SW480 (cell line): ENCODE measurements around the gene CFAP141.
"Not testable (repeated sequence)": the region's sequence is repeated elsewhere in the genome, so short reads cannot be mapped to it uniquely, and the experiment has no call there.

Experiments
- DNase-seq: peaks from one replicate; pipeline ENCODE4 v3.0.0-alpha.2; 2016; ENCODE audit warnings: low spot score

The CFAP141 gene

DNA sequence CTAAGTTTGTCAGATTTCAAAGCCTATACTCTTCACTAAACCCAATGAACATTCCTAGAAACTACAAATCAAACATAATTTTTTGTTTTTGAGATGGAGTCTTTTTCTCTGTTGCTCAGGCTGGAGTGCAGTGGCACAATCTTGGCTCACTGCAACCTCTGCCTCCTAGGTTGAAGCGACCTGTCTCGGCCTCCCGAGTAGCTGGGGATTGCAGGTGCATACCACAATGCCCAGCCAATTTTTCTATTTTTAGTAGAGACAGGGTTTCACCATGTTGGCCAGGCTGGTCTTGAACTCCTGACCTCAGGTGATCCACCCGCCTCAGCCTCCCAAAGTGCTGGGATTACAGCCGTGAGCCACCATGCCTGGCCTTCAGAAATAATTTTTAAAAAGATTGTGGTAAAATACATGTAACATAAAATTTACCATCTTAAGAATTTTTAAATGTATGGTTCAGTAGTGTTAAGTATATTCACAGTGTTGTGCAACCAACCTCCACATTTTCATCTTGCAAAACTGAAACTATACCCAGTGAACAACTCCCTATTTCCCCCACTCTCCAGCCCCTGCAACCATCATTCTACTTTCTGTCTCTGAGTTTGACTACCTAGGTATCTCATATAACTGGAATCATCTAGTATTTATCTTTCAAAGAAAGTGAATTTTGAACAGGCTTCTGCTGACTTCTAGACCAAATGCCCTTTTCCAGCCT lies 2.7 kb upstream of the CFAP141 start:
- DNase-seq, result no peak

DNA sequence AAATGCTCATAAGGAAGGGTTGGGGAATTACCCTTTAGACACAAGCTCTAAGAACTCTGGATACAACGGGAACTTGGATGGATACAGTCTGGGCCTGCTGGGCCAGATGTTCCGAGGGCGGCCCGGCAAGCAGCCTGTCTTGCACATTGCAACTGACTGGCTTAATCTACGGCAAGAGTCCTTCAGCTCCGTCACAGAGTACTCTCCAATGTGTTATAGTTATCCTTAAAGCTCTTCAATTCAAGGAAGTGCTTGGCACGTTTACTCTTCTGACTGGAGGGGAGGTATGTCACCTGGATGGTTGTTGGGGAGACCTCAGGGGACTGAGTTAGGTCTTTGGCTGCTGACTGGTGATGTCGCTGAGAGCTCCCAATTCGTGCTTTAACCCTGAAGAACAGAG lies 1.1 kb upstream of the CFAP141 start:
- no peak for DNase-seq

DNA sequence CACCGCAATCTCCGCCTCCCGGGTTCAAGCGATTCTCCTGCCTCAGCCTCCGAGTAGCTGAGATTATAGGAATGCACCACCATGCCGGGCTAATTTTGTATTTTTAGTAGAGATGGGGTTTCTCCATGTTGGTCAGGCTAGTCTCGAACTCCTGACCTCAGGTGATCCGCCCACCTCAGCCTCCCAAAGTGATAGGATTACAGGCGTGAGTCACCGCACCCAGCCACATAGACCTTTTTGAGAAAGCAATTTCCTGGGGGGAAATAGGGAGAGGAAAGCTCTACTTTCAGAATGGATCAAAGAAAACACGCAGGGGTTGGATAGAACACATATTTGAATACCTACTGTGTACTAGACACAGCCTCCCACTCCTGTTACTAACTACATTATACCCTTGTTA lies 355 bp downstream of the CFAP141 start:
- not testable (repeated sequence) for DNase-seq

DNA sequence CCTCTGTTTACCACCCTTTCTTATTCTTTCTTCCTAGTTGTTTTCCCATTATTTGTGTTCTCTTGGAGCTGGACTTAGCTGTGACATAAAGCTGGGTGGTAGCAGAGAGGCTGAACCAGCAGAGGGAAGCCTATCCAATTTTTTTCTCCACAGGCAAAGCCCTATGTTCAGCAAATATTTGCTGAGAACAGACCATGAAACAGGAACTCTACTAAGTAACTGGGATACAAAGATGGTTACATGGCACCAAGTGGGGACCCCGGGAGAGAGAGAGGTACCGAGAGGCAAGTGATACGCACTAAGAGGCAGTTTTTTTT lies 6.6 kb downstream of the CFAP141 start:
- no peak for DNase-seq

DNA sequence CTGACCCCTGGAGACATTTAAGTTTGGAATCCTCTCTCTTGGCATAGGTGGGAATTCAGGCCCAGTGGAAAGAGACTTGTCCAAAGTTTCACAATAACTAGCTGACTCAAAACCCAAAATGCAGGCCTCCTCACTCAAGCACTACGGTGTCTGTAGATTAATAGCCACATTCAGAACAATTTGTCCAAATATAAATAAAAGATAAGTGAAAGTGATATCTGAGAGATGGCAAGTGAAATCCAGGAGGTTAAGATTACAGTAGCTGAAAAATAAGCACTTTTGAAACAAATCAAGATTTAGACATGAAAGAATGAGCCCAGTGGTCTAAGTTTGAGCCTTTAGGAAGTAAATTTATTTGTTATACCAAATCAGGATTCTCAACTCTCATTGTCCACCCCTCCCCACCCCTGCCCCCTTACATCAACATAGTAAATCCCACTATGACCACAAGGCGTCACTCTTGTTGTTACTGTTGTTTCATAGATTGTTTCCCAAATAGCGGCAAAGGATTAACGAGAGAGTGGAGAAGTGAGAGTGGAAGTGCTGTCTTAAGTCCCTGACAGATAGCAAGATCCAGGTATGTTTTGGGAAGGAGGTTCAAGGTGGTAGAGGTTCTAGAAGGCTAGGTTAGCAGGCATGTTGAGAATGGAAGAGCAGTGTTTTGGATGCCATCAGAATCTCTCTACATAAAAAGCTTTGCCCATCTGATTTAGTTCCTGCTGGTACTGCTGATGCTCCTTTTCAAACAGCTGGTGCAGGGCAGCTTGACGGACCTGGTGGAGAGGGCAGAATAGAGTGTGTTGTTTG lies 7.2 kb downstream of the CFAP141 start:
- peak; percentile 56 for DNase-seq

DNA sequence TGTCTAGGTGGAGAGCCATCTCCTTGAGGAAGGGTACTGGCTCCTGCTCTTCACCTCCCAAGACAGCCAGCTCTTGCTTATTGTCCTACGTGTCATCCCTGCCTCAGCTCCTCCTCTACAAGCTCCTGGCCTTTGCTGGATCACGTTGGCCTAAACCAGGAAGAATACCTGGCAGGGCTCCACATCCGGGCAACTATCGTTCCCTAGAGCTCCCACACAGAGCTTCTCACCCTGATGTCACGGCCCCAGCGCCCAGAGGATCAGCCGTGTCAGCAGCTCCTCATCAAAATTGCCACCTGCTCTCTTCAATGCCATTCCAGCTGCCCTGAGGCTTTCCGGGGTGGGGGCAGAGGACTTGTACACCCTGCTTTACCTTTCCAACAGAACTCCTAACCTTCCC lies 12.3 kb downstream of the CFAP141 start:
- DNase-seq, result peak; percentile 59

DNA sequence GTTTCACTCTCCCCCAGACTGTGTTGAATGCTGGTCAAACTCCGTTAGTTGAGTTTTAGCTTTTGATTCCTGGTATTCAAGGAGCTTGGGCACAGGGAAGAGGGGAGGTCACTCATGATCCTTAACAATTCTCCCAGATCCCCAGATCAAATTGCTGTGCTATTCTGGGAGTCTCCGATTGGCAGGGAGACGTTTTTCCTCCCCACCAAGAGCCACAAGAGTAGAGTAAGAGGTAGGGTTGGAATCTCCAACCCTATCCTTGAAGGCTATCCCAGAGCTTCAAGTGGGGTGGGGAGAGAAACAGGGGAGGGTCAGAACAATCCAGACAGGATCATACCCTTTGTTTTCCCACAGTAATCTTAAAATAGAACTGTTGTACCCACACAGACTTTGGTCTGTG lies 13.7 kb downstream of the CFAP141 start:
- DNase-seq, result no peak

DNA sequence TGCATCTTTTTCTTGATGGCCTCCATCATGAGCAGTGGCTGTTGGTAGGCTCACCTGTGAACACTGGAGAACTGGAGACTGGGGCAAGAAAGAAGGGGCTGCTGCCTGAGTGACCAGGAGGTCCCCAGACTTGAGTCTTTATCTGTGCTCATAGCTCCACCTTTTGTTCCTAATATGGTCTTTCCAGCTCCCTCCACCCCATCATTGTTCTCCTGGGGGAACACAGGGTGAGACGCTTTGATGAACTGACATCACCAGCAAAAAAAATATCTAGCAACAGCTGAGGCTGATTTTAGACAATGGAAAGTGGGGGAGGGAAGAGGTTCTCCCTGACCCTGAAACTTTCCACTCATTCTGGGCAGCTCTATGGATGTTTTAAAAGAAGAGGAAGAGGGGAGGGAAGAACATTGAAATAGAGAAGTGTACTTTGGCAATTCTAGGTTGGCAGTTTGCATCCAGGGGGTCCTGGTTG lies 14.1 kb downstream of the CFAP141 start, which contains the start of gene TPM3:
TSS of gene TPM3 (minus strand) at position 111 of the 472 bp plus-strand sequence. CDS start at position 29, 82 bp downstream.
- no peak for DNase-seq

DNA sequence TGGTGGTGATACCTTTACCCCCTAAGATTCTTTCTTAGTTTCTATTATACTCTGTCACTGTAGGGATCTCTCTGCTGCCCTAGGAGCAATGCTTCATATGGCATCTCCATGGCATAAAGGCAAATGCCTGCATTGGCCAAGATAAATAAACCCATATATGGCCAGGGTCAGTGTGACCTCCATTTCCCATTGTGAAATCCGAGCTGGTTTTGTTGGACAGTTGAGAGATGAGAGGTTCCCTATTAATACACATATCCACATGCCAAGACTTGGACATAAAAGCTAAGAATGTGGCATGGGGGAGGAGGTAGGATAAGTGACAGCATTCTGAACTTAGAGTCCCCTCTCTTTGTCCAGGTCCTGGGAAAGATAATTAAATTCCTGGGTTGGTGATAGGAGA lies 15.6 kb downstream of the CFAP141 start:
- no peak for DNase-seq

DNA sequence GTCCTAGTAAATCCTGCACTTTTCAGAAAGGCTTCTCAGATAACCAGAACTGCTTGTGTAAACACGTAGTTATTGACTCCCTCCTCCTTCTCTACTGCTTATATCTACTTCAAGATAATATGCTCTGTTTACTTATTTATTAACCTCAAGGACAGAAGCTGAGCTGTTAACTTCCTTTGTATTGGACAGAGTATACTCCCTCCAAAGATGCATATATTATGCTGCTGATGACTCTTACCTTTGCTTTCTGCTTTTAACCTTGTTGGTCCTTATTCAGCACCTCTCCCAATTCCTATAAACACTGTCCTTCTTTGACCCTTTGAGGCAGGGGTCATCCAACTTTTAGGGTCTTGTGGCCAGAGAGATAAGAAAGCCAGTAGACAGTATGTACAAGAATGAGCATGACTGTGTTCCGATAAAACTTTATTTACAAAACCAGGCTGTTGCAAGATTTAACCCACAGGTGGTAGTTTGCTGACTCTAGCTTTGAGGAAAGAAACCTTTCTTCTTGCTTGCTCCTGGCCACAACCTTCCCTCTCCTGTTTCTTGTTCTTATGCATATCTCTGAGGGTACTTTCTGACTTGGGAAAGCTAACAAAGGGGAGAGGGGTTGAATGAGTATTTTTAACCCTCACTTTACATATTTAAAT lies 19.2 kb downstream of the CFAP141 start:
- no peak for DNase-seq

DNA sequence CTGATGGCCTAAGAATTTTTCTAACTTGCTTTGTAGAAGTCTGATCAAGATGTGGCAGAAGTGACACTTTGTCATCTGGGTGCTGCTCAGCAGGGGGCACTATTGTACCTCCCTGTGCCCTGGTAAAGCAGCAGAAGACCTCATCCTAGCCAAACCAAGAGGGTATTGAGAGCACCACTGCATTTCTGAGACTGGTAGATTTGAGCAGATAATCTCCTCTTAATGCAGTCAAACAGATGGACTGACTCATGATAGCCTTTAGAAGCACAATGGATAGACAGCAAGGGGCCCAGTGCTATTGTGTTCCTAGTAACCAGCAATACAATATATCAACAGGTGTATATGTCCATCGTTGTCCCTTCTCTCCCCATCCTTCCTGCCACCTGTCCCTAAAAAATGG lies 20.0 kb downstream of the CFAP141 start:
- peak; percentile 42 for DNase-seq

DNA sequence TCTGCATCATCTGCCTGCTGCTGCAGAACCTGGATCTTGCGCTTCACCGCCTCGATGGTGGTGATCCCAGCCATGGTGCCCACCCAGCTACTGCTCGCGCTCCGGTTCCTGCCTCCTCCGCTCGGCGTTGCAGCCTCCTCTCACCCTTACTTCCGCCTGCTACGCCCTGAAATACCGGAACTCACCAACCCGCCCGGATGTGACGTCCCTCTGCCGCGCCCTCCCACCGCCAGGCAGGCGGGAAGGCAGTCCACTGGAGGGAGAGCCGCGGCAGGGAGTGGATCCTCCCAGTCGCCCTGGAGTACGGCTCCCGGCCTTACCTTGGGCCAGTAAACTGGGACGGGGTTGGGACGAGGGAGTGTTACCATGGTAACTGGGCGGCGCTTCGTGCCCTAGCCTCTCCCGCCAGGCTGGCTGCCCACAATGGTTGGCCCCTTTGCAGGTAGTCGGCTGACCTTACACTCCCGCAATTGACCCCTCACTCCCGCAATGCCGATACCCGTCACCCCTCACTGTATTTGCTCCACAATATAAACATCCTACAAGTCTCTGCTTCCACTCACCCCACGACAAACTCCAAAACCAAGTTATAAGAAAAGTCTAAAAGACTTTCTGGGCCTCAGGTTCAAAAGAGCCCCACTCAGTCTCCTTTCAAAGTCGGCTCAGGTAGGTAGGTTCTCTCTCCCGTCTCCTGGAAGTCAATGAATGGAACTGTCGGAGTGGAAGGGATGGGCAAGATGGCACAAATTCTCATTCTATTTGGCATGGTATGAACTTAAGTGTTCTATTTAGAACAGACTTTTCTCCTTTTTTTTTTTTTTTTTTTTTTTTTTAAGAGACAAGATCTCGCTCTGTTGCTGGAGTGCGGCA lies 22.9 kb downstream of the CFAP141 start:
- peak; percentile 98 for DNase-seq

DNA sequence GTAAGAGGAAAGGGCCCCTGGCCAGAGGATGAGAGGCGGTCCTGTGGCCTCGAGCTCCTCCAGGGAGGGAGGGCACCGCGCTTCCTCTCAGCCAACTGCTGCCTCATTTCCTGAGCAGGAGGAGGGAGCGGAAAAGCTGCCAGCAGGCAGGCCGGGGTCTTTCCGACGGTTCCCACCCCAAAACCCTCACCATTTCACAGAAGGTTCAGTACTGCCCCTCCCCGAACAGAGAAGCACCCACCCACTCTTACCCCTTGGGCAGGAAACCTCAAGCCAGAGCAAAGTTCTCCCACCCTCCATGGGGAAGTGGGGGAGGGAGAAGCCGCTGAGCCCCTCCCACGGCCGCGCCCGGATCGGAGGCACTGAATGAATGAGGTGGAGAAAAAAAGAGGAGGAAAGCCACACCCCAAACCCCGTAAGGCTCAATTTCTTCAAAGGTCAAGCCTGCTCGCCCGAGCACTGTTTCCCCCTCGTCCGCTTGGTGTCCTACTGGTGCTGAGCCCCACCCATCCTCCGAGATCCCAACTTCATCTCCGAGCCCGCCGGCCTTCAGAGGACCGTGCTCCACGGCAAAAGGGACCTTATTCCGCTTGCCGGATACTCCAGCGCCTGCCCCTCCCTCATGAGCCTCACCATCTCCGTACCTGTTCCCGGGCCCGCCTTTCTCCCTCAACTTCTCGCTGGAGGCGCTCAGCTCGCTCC lies 23.6 kb downstream of the CFAP141 start:
- DNase-seq, result peak; percentile 74

DNA sequence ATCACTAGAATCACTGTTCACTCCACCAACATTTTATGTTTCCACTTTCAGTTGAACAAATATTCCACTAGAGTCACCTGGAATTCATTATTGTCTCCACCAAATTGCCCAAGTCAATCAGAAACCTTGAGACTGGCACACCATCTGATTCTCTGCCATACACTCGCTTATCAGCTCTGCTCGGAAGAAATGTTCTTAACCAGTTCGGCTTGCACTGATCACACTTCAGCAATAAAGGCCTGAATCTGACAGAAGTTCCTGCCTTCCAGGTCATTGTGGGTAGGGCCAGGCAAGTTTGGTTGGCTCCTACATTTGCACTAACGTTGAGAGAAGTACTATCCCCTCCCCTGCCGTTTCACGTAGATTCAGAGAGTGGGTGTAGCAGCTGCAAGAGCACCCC lies 24.2 kb downstream of the CFAP141 start:
- DNase-seq, result no peak

DNA sequence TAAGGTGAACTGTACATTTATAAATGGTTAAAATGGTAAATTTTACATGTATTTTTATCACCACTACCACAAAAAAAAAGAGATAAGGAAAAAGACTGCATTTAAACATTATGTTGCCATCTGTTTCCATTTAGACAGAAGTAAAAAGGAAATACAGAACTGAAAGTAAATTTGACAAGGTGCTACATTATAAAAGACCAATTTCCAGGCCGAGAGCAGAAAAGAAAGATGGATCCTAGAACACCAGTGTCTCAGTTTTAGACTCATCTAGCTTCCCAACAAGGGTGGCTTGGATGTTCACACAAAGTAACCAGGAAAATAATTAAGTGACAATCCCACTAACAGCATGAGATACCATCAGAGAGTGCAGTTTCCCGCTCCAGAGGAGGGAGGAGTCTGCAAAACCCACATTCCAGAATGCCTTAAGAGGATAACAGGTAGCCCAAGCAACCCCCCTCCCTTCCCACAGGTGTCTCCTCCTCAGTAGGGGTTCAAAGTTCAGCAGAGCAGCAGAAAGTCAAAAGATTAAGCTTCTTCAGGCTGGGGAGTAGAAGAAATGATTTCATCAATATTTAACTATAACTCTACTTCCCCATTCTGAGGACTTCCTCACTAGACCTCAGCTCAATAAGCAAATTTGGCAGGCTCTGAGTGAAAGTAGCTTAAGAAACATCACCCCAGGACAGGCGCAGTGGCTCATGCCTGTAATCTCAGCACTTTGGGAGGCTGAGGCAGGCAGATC lies 26.0 kb downstream of the CFAP141 start:
- no peak for DNase-seq

DNA sequence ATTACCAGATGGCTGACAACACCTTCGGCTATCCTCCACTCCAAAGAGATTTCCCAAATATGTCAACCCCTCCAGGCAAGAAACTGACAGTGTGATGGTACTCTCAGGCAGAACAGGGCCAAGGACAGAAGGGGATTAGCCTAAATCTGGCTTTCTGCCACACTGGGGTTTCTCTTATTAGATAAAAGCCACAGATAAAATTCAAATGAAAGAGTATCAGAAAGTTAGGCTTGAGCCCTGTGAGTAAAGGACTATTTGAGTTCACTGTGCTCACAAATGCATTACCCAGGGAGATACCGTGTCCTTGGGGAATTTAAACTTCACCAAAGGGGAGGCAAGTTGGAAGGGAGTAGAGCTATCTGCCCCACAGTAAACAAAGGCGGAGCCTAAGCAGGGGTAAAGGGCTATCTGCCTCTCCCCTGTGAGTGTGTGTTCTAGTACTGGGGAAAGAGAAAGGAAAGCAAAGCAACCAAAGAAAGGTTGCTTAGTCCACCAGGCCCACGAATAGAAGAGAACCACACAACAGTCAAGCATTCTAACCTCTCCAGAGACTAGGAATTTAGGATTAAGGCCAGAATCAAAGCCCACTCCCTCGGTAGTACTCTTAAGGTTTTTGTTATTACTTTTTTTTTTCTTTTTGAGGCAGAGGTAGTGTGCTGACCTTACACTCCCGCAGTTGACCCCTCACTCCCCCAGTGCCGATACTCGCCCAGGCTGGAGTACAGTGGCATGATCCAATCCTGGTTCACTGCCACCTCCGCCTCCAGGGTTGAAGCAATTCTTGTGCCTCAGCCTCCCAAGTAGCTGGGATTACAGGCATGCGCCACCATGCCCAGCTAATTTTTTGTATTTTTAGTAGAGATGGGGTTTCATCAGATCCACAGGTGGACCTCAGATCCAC lies 27.0 kb downstream of the CFAP141 start:
- DNase-seq, result no peak

DNA sequence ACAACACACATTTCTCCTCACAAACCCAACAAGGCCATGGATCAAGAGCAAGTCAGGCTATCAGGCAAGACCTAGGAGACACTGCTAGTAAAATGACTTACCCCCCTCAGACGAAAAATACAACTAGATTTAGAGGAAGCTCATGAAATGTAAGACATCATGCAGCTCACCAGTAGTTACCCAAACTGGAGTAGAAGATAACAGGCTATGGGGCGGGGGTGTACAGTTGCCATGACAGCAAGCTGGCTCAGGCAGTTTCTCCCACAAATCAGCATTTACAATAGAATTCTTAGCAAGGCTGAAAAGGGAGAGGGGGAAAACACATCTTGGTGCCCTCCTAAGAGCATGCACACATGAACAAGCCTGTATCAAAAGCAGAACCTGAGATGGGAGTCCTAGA lies 28.1 kb downstream of the CFAP141 start:
- DNase-seq, result no peak

DNA sequence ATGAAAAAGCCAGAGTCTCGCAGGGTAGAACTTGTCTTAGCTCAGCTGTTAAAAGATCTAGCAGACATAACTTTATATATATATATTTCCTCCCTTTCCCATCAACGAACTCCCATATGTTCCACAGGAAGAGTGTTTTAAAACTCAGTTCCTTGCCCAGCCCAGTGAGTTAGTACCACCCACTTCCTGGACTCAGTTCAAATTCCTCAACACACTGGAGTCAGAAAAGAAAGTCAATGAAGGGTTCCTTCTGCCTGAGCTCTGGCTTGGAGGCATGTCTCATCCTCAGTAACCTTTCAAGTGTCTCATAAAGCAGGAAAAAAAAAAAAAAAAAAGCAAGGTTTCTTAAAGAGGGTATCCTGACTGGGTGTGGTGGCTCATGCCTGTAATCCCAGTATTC lies 29.8 kb downstream of the CFAP141 start:
- no peak for DNase-seq

DNA sequence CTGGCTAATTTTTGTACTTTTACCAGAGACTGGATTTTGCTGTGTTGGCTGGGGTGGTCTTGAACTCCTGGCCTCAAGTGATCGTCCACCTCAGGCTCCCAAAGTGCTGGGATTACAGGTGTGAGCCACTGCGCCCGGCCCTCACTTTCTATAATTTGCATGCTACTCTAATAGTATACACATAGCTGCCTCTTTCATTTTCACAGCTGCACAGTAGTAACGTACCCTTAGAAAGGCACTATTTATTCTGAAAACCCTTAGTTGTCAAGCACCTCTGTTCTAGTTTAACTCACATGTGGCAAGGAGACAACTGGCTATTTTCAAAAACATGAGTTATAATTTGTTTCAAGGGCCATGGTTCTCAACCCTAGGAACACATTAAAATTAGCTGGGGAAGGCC lies 31.5 kb downstream of the CFAP141 start:
- DNase-seq, result no peak

DNA sequence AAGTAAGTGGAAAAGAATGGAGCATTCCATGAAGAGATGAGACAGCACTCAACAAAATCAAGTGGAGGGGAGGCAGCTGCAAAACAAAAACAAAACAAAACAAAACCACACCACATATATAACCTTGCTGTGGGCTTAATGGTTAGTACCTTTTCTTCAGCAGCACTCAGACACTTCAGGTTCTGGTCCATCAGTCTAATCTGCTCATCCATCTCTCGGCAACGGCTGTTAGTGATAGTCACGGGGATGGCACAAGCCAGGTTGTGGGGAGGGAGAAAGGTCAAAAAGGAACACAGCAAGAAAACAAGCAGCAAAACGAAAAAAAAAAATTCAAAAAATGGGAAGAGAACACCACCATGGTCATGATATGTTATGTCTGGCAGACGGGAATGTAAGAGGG lies 34.3 kb downstream of the CFAP141 start:
- DNase-seq, result no peak
